Bone marrow (tissue), 2 donors: ENCODE measurements around the gene MOCOS.
A peak's percentile ranks its signal among the peaks of the same experiment; 100 is the strongest.

ENCODE experiments used
- DNase-seq, 2 donors: peaks; one replicate each; lab custom pipeline; 2025; lab: John Stamatoyannopoulos, UW

Gene MOCOS

GRCh38 chr18:36274083-36274715, 86.9 kb downstream of the MOCOS start:
- no peak for DNase-seq

GRCh38 chr18:36275561-36275960, 88.3 kb downstream of the MOCOS start:
- DNase-seq = no peak

- no peak for DNase-seq
Measured at GRCh38 chr18:36279001-36279400, 91.7 kb downstream of the MOCOS start.

GRCh38 chr18:36281936-36282335, 94.6 kb downstream of the MOCOS start:
- DNase-seq = no peak

- DNase-seq = no peak
Measured at GRCh38 chr18:36283448-36283847, 96.2 kb downstream of the MOCOS start.

- DNase-seq = no peak
Measured at GRCh38 chr18:36284268-36284667, 97.0 kb downstream of the MOCOS start.

GRCh38 chr18:36284671-36285295, 97.5 kb downstream of the MOCOS start:
- DNase-seq = peak in 1 of 2 donors; percentile 27

GRCh38 chr18:36287653-36288052, 100.4 kb downstream of the MOCOS start:
- DNase-seq = no peak

- no peak for DNase-seq
Measured at GRCh38 chr18:36288689-36289088, 101.4 kb downstream of the MOCOS start.

- no peak for DNase-seq
Measured at GRCh38 chr18:36294031-36294430, 106.7 kb downstream of the MOCOS start.

- no peak for DNase-seq
Measured at GRCh38 chr18:36295214-36295613, 107.9 kb downstream of the MOCOS start.

- DNase-seq = no peak
Measured at GRCh38 chr18:36295880-36296301, 108.6 kb downstream of the MOCOS start.

GRCh38 chr18:36296650-36297416, 109.5 kb downstream of the MOCOS start:
- DNase-seq = peak in 1 of 2 donors; percentile 22

GRCh38 chr18:36297417-36298125, 110.3 kb downstream of the MOCOS start, which contains the start of gene FHOD3:
Gene FHOD3 (plus strand): TSS chr18:36297713. CDS start chr18:36297836, 123 bp downstream.
- no peak for DNase-seq

- no peak for DNase-seq
Measured at GRCh38 chr18:36298126-36298741, 110.9 kb downstream of the MOCOS start.

GRCh38 chr18:36299015-36299414, 111.7 kb downstream of the MOCOS start:
- DNase-seq = no peak

GRCh38 chr18:36300211-36300610, 112.9 kb downstream of the MOCOS start:
- DNase-seq = no peak

GRCh38 chr18:36301884-36302283, 114.6 kb downstream of the MOCOS start:
- no peak for DNase-seq

- no peak for DNase-seq
Measured at GRCh38 chr18:36302676-36303075, 115.4 kb downstream of the MOCOS start.

- DNase-seq = no peak
Measured at GRCh38 chr18:36303211-36303844, 116.0 kb downstream of the MOCOS start.

GRCh38 chr18:36304723-36305122, 117.4 kb downstream of the MOCOS start:
- DNase-seq = no peak
